GM20431 (cell line): Measurements from ENCODE around the gene MED12.

Experiments
- in situ Hi-C: fragments of 300-500 bp; cut with MseI, MboI; formaldehyde crosslinking; loops from one replicate; pipeline ENCODE4 v1.15.0; 2020; ENCODE audit warnings: low sequenced_read_pairs; ENCODE audit not compliant: unreplicated experiment

The MED12 gene

GRCh38 chrX:71118032-71118984 is at the start of gene MED12:
MED12 (plus strand) TSS chrX:71118596; CDS start chrX:71118755, 159 bp downstream.
- in situ Hi-C loops, result no loop called here

- in situ Hi-C loops, result no loop called here
These were observed 47.9 kb upstream of the MED12 start for GRCh38 chrX:71070531-71070930.

- in situ Hi-C loops, result no loop called here
These were observed 36.9 kb upstream of the MED12 start for GRCh38 chrX:71081330-71082123.

GRCh38 chrX:71082124-71082647 is 36.2 kb upstream of the MED12 start:
- in situ Hi-C loops, result no loop called here

GRCh38 chrX:71082822-71083221 is 35.6 kb upstream of the MED12 start:
- in situ Hi-C loops, result no loop called here

- in situ Hi-C loops, result no loop called here
These were observed 32.5 kb upstream of the MED12 start for GRCh38 chrX:71085900-71086299.

- in situ Hi-C loops, result no loop called here
These were observed 27.1 kb upstream of the MED12 start for GRCh38 chrX:71091263-71091662.

GRCh38 chrX:71095033-71095432 is 23.4 kb upstream of the MED12 start:
- in situ Hi-C loops, result no loop called here

GRCh38 chrX:71095555-71095980 is 22.8 kb upstream of the MED12 start, which contains the start of gene FOXO4:
FOXO4 (plus strand) TSS chrX:71095851; CDS start chrX:71096529, 678 bp downstream.
- in situ Hi-C loops, result no loop called here

GRCh38 chrX:71095981-71096759 is 22.2 kb upstream of the MED12 start:
- in situ Hi-C loops, result no loop called here

GRCh38 chrX:71096760-71097032 is 21.7 kb upstream of the MED12 start:
- in situ Hi-C loops, result no loop called here

- in situ Hi-C loops, result no loop called here
These were observed 20.1 kb upstream of the MED12 start for GRCh38 chrX:71098302-71098701.

- in situ Hi-C loops, result no loop called here
These were observed 19.4 kb upstream of the MED12 start for GRCh38 chrX:71098951-71099506.

- in situ Hi-C loops, result no loop called here
These were observed 18.7 kb upstream of the MED12 start for GRCh38 chrX:71099736-71100135.

- in situ Hi-C loops, result no loop called here
These were observed 17.6 kb upstream of the MED12 start for GRCh38 chrX:71100581-71101505.

- in situ Hi-C loops, result no loop called here
These were observed 16.1 kb upstream of the MED12 start for GRCh38 chrX:71102292-71102691.

- in situ Hi-C loops, result no loop called here
These were observed 15.0 kb upstream of the MED12 start for GRCh38 chrX:71103110-71103983.

- in situ Hi-C loops, result no loop called here
These were observed 12.8 kb upstream of the MED12 start for GRCh38 chrX:71105628-71106027.
